Left renal pelvis (tissue), 4 donors: ENCODE measurements around the gene OTUD5. TPM values are rescaled to one million over a fixed set of nuclear protein-coding genes. Genes with fewer than 3 reads are reported as not detected.
"Not testable (repeated sequence)": the region's sequence is repeated elsewhere in the genome, so short reads cannot be mapped to it uniquely, and the experiment has no call there.

ENCODE experiments used
- DNase-seq, 4 donors: peaks; one replicate each; pipeline ENCODE4 v3.0.0-alpha.2; 2013; ENCODE audit warnings: low read depth in 4 of 4, low spot score in 3 of 4
- polyA plus RNA-seq, 4 donors: library from polyadenylated mRNA; unstranded; fragments of 120-200 nt; gene quantifications; one replicate each; pipeline ENCODE4 v1.2.1, GENCODE V29; 2013; ENCODE audit not compliant: insufficient read length in 4 of 4

OTUD5 gene, protein sequence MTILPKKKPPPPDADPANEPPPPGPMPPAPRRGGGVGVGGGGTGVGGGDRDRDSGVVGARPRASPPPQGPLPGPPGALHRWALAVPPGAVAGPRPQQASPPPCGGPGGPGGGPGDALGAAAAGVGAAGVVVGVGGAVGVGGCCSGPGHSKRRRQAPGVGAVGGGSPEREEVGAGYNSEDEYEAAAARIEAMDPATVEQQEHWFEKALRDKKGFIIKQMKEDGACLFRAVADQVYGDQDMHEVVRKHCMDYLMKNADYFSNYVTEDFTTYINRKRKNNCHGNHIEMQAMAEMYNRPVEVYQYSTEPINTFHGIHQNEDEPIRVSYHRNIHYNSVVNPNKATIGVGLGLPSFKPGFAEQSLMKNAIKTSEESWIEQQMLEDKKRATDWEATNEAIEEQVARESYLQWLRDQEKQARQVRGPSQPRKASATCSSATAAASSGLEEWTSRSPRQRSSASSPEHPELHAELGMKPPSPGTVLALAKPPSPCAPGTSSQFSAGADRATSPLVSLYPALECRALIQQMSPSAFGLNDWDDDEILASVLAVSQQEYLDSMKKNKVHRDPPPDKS
- 10 to 100 TPM; 59.8 to 67.2 (median 63.9) TPM for polyA plus RNA-seq

DNA sequence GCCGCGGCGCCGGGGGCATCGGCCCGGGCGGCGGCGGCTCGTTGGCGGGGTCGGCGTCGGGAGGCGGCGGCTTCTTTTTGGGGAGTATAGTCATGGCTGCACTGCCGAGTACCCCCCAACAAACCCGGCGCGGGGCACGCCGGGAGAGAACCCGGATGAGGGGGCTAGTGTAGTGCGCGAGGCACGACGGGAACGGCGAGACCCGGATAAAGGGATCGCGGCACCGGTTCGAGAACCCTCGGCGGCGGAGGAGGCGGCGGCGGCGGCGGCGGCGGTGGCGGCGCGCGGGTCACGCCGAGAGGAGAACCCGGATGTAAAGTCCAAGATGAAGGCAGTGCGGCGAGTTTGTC lies at the start of gene OTUD5:
TSS of gene OTUD5 (minus strand) at position 131 of the 350 bp plus-strand sequence. CDS start at position 94, 37 bp downstream.
- no peak for DNase-seq

DNA sequence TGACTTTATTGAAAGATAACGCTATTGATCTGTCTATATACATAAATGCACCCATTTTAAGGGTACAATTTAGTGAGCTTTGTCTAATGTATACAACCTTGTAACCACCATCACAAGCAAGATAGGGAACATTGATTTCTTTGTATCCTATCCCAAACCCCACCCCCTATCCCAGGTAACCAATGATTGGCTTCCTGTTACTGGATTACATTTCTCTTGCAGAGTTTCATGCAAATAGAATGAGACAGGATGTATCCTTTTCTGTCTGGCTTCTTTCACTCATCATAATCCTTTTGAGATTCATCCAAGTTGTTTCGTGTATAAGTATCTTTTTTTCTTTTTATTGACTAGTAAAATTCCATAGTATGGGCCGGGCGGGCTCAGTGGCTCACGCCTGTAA lies 46.3 kb upstream of the OTUD5 start:
- DNase-seq = no peak

DNA sequence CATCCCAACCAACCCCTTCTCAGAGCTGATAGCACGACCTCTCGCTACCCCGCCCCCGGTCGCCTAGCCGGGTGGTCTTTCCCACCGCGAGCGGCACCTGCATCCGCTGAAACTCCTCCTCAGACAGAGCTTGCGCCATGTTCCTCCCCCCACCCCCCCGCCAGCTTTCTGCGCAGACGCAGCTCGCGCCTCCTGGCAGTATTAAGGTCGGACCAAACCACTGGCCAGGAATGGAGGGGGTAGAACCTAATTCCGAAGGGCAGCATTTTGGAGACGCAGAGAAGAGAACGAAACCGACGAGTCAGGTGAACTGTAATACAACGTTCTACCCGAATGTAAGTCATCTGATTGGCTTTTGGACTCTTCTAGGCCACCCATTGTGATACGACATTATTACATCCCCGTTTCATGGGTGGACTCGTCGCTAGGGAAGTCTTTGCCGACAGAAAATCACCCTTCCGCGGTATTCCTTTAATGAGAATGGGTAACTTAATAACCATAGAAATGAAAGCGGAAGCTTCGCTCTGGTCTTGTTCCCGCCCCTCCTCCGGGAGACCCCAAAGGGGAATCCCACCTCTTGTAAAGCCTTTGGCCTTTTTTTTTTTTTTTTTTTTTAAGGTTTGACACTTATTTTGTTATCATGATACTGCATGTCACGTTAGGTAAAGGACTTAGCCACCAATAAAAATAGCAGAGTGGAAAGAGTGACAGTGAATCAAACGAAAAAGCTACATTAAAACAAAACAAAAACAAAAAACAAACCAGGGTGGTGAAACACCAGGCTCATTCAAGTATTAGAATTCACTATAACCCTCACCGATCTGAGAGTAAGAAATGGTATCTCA lies 44.9 kb upstream of the OTUD5 start, which contains the start of gene GRIPAP1:
TSS of gene GRIPAP1 (minus strand) at position 174 of the 845 bp plus-strand sequence. CDS start at position 139, 35 bp downstream.
- DNase-seq = peak; percentile 74 to 82 (median 76)

DNA sequence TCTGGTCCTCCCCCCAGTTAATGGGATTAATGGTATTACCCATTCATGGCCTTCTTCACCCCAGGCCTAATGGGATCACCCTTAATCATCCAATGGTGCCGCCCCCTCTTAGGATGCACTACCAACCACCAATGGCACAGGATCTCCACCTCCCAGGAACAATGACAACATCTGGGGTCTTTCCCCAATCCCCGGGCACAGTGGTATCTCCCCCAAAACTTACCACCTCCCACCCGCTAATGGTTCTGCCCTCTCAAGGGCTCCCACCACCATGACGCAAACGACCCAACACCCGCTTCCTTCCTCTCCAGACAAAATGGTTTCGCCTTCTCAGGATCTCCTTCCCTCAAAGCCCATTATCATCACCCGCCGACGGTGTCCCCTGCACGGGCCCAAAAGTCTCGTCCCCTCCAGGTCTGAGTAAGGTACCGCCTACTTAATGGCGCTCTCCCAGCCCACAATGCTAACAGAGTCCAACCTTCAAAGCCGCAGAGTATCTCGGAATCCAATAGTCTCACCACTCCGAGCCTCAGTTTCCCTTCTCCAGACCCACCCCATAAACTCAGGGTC lies 44.2 kb upstream of the OTUD5 start:
- peak in 1 of 4 donors; percentile 5 for DNase-seq

DNA sequence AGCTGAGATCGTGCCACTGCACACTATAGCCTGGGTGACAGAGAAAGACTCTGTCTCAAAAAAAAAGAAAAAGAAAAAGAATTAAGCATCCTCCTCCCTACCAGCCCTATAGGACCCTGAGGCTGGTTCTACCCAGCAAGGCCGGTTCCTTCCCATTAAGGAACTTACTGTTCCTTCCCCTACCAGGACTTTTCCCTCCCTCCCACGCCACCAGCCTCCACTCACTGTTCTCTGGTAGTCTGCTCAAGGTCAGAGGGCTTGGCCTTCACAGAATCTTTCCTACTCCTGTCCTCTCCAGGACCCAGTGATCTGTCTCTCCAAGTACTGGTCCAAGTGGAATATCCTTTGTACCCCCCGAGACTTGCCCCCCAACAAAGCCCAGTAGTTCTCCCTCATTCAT lies 43.2 kb upstream of the OTUD5 start:
- DNase-seq = no peak

DNA sequence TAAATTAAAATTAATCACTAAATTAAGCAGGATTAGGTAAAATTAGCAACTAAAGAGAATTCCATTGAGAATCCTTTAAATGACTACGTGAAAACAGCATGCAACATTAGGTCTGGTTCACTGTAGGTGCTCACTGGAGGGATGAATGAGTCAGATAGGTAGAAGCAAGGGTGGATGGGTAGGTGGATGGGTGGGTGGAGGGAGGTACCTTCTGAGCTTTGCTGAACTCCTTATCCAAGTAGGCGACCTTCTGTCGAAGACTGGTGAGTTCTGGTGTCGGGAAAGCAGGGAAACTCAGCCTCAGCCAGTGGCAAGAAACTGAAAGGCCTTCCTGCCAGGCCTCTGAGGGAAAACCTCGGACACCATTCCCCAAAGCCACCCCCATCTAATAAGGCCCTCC lies 41.6 kb upstream of the OTUD5 start:
- no peak for DNase-seq

DNA sequence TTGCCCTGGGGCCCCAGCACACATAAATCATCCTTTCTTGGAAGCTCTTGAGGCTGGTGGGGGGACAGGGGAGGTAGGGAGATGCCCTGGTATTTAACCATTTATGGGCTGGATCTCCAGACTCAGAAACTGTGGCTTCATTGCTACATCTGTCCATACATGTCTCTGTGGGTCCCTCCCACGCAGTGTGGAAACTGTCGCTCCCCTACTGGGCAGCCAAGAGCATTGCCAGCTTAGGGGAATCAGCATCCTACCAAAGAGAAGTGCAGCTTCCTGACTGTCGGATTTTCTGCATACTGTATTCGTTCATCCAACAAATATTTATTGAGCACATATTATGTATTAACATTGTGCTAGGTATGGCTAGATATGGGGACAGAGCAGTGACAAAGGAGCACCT lies 41.0 kb upstream of the OTUD5 start:
- DNase-seq = no peak

DNA sequence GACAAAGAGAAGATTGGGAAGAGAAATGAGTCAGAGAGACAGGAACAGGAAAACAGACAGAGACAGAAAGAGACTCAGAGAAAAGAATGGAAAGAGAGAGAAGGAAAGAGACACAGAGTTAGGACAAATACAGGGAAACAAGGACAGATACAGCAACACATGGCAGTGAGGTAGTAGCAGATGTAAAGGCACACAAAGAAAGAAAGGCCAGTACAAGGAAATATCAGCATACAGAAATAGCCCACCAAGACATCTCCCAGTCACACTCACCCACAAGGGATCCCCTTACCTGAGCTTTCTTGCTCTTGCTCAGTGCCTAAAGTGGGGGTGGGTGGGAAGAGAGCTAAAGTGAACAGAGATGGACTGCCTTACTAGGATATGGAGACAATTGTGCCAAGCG lies 40.5 kb upstream of the OTUD5 start:
- no peak for DNase-seq

DNA sequence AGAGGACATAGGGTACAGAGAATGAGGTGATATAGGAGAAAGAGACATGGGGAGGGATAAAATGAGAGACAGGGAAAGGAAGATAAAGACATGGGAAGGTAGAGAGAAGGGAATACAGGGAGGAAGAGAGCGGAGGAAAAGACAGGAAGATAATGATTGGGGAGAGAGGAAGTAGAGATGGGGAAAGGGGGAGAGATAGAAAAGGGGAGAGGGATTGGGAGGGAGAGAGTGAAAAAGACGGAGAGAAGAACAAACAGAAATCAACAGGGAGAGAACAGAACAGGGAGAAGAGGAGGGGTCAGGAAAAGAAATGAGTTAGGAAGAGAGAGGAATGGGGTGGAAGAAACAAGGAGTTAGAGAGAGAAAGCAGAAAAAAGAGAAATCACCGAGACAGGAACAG lies 40.0 kb upstream of the OTUD5 start:
- DNase-seq = no peak

DNA sequence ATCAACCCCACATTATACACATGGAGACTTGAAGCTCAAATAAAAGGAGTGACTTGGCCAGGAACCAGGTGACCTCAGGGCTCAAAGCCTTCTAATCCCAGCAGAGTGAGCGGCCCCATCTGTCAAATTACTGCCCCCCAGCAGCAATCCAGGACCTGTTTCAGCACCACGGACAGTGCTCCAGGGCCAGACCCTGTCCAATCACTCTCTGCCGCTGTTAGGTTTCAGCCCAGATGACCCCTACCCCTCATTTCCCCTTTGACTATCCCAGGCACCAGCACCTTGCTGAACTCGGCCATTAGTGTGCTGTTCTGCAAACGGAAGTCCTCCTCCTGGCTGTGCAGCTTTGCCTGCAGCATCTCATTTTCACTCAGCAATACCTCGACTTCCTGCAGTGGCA lies 39.6 kb upstream of the OTUD5 start:
- DNase-seq = no peak

DNA sequence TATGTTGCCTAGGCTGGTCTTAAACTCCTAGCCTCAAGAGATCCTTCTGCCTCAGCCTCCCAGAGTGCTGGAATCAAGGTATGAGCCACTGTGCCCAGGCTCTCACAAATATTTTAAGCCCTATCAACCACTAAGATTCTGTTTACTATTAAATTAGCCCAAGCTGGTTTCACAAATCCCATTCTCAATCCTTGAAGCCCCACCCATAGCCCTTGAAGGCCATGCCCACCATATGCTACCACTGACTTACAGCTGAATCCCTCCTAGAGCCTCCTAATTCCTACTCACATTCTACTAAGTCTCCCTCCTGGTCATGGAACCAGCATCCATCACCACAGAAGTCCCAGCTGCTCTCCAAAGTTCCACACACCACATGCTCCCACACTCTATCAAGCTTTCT lies 34.9 kb upstream of the OTUD5 start:
- no peak for DNase-seq

DNA sequence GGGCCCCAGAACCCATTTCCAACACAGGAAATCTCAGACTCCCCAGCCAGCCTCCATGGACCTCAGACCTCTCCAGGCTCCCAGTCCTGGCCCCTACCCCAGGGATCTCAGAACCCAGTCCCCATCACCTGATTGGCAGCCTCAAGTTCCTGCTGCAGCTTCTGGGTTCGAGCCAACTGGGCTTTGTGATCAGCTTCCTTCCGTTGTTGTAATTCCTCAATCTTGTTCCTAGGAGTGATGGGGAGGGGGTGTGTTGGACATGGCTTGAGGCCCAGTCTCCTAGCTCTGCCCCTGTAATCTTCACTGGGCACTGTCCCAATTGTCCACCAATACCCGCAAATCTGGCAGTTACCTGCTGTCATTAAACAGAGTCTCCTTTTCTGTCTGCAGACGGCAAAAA lies 32.1 kb upstream of the OTUD5 start:
- DNase-seq = no peak

DNA sequence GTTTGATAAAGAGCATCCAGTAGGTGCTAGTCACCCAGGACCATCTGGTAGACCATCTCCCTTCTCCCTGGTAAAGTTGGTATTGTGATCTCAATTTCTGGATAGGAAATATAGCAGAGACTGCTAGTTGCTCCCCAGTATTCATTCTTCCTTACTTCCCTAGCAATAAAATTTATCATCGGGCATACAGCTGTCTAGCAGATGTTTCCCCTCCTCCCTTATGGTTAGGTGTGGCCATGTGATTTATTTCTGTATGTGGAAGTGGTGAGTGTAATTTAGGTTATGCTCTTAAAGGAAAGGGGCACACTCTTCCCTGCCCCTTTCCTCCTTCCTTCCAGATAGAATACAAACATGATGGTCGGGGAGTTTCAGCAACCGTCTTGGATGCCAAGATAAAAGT lies 26.5 kb upstream of the OTUD5 start:
- no peak for DNase-seq

DNA sequence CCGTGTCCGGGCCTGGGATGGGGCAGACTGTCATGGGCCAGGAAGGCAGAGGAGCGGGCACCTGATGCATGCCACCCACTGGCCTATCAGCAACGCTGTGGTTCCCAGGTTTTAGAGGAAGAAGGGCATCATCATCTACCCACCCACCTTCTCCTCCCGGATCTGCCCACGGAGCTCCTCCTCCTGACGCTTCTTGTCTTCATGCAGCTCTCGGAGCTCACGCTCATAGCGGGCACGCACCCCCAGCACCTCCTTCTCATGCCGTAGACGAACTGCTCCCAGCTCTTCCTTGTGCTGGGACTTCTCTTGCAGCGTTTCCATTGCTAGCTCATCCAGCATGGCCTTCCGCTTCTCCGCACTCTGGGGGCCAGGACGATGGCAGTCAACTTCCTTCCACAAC lies 25.7 kb upstream of the OTUD5 start:
- no peak for DNase-seq

DNA sequence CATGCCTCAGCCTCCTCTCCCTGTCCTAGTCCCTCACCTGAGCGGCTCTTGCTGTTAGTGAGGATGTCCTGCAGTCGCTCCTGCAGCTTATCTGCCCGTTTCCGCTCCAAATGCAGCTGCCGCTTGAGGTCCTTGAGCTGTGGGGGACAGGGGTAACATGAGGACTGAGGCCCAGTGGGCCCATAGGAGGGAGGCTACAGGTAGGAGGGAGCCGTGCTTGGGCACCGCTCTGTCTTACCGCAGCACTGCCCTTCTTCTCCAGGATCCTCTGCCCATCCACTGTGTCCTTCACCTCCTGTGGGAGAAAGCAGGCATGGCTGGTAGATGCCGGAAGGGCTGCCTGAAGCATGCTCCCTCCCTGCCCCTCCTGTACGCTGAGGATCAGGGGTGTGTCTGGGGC lies 23.8 kb upstream of the OTUD5 start:
- DNase-seq = no peak

DNA sequence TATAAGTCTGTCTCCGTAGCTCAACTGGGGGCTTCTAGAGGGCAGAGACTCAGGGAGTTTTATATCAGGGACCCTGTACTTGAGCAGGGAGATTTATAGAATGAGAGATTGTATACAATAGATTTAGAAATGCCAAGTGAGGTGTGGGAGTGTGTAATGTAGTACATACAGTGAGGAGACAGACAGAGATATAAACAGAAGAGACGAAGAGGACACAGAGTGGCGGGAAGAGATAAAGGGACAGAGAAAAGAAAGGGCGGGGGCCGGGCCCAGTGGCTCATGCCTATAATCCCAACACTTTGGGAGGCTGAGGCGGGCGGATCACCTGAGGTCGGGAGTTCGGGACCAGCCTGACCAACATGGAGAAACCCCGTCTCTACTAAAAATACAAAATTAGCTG lies 22.9 kb upstream of the OTUD5 start:
- not testable (repeated sequence) for DNase-seq

DNA sequence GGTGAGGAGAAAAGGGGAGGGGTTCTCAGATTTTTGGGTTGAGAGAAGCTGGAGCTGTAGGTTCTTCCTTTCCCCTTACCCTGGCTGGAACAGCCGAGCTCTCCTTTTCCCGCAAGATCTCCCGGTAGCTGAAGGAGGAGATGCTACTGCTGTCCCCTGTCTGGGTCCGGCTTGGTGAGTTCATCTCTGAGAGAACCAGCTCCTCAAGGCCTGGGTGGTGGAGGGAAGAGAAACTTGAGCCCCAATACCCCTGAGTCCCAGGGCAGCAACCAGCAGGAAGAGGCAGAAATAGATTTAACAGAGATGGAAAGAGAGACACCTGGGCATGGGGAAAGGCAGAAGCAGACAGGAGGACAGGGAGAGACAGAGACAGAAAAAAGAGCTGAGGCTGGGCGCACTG lies 20.8 kb upstream of the OTUD5 start:
- DNase-seq = no peak

DNA sequence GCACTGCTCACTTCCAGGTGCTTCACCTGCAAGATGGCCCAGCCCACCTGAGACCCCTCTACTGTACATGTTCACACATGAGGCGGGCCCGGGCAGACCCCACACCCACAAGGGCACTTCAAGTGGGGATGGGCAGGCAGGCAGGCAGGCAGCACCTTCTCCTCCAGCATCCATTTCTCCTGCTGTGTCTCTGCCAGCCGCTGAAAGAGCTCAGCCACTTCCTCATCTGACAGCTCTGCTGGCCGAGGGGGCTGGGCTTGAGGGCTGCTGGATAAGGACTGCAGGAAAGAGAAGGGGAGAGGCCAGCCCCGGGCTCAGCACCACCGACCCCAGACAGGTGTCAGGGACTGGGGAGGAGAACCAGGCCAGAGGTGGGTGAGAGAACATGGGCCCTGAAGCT lies 18.7 kb upstream of the OTUD5 start:
- DNase-seq = no peak

DNA sequence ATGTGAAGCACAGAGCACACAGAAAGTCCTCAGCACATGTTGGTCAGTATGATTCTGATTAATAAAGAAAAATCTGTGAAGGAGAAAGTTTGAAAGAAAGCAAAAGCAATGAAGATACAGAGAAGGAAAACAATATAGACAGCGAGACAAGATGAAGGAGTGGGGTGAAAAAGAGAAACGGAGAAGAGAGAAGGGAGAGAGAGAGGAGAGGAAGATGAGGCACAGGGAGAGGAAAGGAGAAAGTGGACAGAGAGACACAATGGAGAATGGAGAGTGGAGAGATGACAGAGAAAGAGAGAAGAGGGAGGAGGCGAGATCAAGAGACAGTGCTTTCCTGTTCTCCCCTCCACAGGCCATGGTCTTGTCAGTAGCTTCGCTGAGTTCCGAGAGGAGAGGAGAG lies 18.1 kb upstream of the OTUD5 start:
- DNase-seq = no peak

DNA sequence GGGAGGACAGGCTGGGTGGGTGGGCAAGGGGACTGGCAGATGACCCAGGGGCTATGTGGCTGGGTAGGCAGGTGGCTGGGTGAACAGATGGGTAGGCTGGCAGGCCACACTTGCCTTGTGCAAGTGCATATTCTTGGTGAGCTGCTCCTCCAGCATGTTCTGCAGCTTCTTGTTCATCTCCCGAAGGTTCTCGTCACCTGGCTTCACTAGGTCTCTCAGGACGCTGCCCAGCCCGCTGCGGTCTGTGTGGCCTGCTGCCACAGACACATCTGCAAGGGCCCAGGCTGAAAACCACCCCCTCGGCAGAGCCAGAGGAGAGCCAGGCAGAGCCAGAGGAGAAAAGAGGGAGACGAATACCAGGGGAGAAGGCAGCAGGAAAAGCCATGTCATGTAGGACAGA lies 17.6 kb upstream of the OTUD5 start:
- no peak for DNase-seq

DNA sequence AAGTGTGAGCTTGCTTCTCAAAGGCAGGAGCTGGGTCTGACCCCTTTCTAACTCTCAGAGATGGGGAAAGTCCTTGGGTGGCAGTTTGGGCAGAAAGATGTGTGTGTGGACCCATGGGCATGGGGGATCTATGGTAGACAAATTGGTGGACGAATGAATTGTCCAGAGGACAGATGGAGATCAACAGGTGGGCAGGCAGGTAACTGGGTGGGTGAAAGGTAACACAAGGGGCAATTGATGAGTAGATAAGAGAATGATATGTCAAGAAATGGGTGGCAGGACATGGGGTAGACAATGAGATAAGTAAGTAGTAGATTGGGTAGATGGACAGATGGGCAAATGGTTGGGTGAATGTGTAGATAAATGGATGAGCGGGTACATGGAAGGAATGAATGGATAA lies 17.2 kb upstream of the OTUD5 start:
- DNase-seq = no peak
